GM18505 (cell line): Measurements from ENCODE around the gene ATAD2B.

Experiments
- ATAC-seq: cut with Tn5 transposase; IDR thresholded peaks from one replicate; pipeline ENCODE4 v1.9.1; 2021; ENCODE audit not compliant: unreplicated experiment
- POLR2A ChIP-seq: IDR thresholded peaks from 4 replicates; pipeline ENCODE4 v1.6.1; 2011; ENCODE audit warnings: borderline replicate concordance; ENCODE audit not compliant: insufficient read depth, insufficient read length; ENCODE audit errors: extremely low read depth

The ATAD2B gene

GRCh38 chr2:23900133-23900532, 26.8 kb downstream of the ATAD2B start:
- TF ChIP-seq POLR2A: no peak
- ATAC-seq: no peak

- no peak for TF ChIP-seq POLR2A
- ATAC-seq: no peak
Measured at GRCh38 chr2:23871206-23871605, 55.7 kb downstream of the ATAD2B start.

DNA sequence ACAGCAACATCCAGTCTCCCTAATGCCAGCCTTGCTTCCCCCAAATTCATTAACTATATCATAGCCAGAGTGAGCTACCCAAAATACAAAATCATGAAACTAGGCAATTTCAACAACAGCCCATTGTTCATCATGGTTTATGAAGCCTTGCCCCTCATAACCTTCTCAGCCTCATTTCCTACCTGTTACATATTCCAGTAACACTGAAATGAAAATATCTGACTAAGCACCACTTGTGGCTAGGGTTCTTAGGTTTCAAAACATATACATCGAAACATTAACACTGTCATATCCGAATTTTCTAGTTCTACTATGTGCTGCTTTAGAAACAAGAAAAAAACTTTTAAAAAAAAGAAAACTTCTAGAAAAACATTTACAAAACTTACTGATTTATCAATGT, 59.5 kb downstream of the ATAD2B start:
- no peak for ATAC-seq
- no peak for TF ChIP-seq POLR2A

GRCh38 chr2:23862716-23863426, 64.1 kb downstream of the ATAD2B start:
- no peak for ATAC-seq
- TF ChIP-seq POLR2A: no peak

DNA sequence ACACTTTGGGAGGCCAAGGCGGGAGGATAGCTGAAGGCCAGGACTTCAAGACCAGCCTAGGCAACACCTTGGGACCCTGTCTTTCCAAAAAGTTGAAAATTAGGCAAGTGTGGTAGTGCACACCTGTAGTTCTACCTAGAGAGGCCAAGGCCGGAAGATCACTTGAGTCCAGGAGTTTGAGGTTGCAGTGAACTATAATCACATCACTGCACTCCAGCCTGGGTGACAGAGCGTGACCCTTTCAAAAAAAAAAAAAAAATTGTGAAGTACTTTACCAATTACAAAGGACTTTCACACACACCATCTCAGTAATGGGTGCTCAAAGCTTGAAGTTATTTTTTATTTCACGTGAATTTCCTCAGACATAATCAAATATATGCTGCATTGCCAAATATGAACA, 65.0 kb downstream of the ATAD2B start:
- TF ChIP-seq POLR2A: no peak
- ATAC-seq: no peak

DNA sequence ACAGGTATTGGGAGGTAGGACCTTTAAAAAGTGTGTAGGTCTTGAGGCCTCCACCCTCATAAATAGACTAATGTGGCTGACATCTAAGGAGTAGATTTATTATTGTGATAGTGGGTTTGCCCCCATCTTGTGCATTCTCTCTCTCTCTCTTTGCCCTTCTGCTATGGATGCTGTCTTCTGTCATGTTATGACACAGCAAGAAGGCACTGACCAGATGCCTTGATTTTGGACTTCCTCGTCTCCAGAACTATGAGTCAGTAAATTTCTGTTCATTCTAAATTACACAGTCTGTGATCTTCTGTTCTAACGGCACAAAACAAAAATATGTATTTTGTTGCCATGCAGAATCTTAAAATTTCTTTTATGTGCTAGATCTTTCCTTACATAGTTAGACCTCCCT, 66.9 kb downstream of the ATAD2B start:
- ATAC-seq: no peak
- no peak for TF ChIP-seq POLR2A

GRCh38 chr2:23859234-23859633, 67.7 kb downstream of the ATAD2B start:
- no peak for TF ChIP-seq POLR2A
- ATAC-seq: no peak

- TF ChIP-seq POLR2A: no peak
- ATAC-seq: peak; percentile 88
Measured at GRCh38 chr2:23850564-23851256, 76.2 kb downstream of the ATAD2B start.

DNA sequence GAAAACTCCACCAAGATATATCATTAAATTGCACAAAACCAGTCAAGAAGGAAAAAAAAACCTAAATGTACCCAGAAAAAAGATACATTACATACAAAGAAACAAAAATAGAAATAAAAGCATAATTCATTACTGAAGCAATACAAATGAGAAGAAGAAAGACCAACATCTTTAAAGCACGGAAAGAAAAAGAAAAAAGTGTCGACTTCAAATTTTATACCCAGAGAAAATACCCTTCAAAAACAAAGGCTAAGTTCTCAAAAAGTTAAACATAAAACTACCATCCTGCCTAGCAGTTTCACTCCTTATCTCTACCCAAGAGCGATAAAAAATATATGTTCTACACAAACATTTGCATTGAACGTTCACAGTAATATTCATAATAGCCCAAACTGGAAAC, 82.0 kb downstream of the ATAD2B start:
- ATAC-seq: no peak
- no peak for TF ChIP-seq POLR2A

GRCh38 chr2:23843051-23843976, 83.6 kb downstream of the ATAD2B start:
- no peak for TF ChIP-seq POLR2A
- no peak for ATAC-seq

GRCh38 chr2:23839919-23840578, 86.9 kb downstream of the ATAD2B start:
- no peak for ATAC-seq
- no peak for TF ChIP-seq POLR2A

GRCh38 chr2:23838996-23839395, 87.9 kb downstream of the ATAD2B start:
- TF ChIP-seq POLR2A: no peak
- ATAC-seq: no peak

DNA sequence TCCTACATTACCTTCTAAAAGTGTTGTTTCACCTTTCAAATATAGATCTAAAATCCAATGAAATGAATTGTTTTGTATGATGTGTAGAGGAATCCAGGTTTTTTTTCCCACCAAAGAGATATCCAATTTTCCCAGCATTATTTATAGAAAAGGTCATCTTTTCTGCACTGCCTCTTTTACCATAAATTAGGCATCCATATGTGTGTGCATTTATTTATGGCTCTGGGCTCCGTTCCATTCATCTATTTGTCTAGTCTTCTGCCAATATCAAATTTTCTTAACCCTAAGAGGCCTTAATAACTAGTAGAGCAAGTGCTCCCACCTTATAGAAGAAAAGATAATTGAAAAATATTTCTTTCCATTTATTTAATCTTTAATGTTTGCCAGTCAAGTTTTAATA, 88.3 kb downstream of the ATAD2B start:
- no peak for ATAC-seq
- no peak for TF ChIP-seq POLR2A

DNA sequence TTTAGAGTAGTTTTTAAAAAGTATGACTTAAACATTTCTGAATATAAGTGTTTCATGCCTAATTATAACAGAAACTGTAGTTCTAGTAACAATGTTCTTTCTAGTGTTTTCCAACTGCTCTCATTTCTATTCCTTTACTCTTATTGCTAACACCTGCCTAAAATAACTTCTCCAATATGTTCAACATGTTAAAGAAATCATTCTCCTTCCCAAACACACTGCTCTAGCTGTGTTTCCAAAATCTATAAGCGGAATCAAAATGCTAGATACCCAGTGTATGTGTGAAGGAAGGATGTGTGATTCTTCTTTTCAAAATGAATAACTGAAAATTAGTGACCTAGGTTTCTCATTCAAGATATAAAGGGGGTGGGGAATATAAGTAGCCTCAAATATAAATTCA, 89.1 kb downstream of the ATAD2B start:
- TF ChIP-seq POLR2A: no peak
- no peak for ATAC-seq
